ENCODE results near the gene C19orf73.

The C19orf73 gene

GRCh38 chr19:49118565-49119410 lies at the start of gene C19orf73:
Gene C19orf73 (minus strand): TSS chr19:49119143. CDS start chr19:49119022, 121 bp downstream.
- in situ Hi-C loops (cut with HindIII; ENCODE audit: low pct_ligation_motif_present, low pct_unique_long_range_greater_than_20kb, low sequenced_read_pairs): no loop called here
- DNase-seq: peak; percentile 89

- DNase-seq: no peak
- in situ Hi-C loops (cut with HindIII; ENCODE audit: low pct_ligation_motif_present, low pct_unique_long_range_greater_than_20kb, low sequenced_read_pairs): no loop called here
Measured at GRCh38 chr19:49168421-49168820, 49.5 kb upstream of the C19orf73 start.

DNA sequence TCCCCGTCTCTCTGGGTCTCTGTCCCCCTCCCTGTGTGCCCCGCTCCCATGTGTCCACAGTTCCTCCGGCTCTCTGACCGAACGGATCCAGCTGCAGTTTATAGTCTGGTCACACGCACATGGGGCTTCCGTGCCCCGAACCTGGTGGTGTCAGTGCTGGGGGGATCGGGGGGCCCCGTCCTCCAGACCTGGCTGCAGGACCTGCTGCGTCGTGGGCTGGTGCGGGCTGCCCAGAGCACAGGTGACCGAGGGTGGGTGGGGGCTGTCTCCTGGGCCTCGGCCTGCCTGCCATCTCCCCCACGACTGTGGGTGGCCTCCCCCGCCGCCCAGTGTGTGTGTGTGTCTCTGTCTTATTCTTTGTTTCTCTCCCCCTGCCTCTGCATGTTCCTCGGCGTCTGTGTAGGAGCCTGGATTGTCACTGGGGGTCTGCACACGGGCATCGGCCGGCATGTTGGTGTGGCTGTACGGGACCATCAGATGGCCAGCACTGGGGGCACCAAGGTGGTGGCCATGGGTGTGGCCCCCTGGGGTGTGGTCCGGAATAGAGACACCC lies 49.0 kb upstream of the C19orf73 start:
- no peak for DNase-seq
- in situ Hi-C loops (cut with HindIII; ENCODE audit: low pct_ligation_motif_present, low pct_unique_long_range_greater_than_20kb, low sequenced_read_pairs): no loop called here

DNA sequence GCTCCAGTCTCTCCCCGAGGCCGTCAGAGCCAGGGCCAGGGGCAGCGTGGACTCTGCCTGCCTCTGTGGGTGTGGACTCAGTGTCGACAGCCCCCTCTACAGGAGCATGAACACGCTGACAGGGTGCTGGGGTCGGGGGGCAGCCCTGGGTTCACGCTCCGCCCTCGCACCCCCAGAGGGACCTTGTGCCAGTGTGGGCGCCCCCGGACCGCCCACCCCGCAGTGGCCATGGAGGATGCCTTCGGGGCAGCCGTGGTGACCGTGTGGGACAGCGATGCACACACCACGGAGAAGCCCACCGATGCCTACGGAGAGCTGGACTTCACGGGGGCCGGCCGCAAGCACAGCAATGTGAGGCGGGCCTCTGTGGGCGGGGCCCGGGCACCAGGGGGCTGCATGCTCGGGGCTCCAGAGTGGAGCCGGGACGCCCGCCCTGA lies 46.9 kb upstream of the C19orf73 start:
- no peak for DNase-seq
- in situ Hi-C loops (cut with HindIII; ENCODE audit: low pct_ligation_motif_present, low pct_unique_long_range_greater_than_20kb, low sequenced_read_pairs): no loop called here

- no peak for DNase-seq
- in situ Hi-C loops (cut with HindIII; ENCODE audit: low pct_ligation_motif_present, low pct_unique_long_range_greater_than_20kb, low sequenced_read_pairs): no loop called here
Measured at GRCh38 chr19:49165111-49165750, 46.3 kb upstream of the C19orf73 start.

DNA sequence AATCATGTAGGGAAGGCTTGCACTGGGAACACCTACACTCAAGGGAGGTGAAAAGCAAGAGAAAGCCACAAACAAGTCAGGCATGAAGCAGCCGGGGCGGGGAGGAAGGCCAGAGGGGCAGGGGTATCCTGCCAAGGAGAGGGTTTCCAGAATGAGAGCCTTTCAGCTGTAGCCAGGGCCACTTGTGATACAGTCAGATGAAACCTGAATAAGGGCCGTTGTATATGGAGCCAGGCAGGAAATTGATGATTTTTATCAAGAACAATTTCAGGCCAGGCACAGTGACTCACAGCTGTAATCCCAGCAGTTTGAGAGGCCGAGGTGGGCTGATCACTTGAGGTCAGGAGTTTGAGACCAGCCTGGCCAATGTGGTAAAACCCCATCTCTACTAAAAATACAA lies 43.0 kb upstream of the C19orf73 start:
- in situ Hi-C loops (cut with HindIII; ENCODE audit: low pct_ligation_motif_present, low pct_unique_long_range_greater_than_20kb, low sequenced_read_pairs): no loop called here
- no peak for DNase-seq

DNA sequence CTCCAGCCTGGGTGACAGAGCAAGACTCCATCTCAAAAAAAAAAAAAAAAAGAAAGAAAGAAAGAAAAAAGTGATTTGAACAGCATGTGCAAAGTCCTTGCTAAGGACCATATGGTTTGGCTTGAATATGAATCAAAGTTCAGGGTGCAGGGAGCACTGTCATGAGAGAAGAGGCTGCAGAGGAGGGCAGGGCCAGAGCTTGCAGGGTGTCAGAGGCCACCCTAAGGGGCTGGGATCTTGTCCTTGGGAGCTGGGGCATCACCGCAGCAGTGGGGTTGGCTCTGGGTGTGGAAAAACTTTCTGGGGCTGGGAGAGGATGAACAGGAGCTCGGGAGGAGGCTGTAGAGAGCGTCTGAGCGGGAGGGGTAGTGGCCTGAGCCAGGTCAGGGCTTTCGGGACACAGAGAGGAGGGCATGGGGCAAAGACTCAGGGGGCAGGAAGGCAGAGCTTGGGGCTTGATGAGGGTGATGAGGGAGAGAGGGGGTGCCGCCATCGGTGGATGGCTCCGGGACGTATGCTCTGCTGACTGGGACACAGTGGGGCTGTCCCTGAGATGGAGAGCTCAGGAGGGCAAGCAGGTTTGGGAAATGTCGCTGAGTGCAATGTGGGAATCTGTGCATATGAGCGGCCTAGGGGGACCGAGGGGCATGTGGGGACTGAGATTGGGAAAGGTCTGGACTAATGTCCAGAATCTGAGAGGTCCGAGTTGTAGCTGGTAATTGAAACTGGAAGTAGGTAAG lies 41.7 kb upstream of the C19orf73 start:
- DNase-seq: no peak
- in situ Hi-C loops (cut with HindIII; ENCODE audit: low pct_ligation_motif_present, low pct_unique_long_range_greater_than_20kb, low sequenced_read_pairs): no loop called here

- in situ Hi-C loops (cut with HindIII; ENCODE audit: low pct_ligation_motif_present, low pct_unique_long_range_greater_than_20kb, low sequenced_read_pairs): no loop called here
- DNase-seq: peak; percentile 80
Measured at GRCh38 chr19:49157445-49158224, 38.7 kb upstream of the C19orf73 start, which contains the start of gene TRPM4. Gene TRPM4 (plus strand): TSS chr19:49157792. CDS start chr19:49157867, 75 bp downstream.

DNA sequence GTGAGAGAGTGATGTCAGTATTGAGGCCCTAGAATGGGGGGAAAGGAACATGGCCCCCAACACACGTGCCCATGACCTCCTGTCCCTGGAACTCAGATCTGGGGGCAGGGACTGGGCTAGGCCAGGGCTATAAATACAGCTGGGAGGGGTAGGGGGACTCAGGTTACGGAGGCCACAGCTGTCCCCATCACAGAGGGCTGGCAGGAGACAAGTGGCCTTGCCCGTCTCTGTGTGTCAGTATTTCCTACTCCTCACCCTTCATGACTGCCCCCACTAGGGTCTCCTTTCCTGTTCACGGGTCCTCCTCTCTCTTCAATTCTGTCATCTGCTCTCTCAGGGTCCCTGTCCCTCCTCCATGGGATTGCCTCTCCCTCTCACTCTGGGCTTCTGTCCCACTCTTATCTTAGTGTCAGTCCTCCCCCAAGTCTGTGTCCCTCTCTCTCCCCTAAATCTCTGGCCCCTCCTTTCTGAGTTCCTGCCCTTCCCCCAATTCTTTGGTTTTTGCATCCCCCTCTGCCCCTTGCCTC lies 36.9 kb upstream of the C19orf73 start:
- in situ Hi-C loops (cut with HindIII; ENCODE audit: low pct_ligation_motif_present, low pct_unique_long_range_greater_than_20kb, low sequenced_read_pairs): no loop called here
- no peak for DNase-seq

DNA sequence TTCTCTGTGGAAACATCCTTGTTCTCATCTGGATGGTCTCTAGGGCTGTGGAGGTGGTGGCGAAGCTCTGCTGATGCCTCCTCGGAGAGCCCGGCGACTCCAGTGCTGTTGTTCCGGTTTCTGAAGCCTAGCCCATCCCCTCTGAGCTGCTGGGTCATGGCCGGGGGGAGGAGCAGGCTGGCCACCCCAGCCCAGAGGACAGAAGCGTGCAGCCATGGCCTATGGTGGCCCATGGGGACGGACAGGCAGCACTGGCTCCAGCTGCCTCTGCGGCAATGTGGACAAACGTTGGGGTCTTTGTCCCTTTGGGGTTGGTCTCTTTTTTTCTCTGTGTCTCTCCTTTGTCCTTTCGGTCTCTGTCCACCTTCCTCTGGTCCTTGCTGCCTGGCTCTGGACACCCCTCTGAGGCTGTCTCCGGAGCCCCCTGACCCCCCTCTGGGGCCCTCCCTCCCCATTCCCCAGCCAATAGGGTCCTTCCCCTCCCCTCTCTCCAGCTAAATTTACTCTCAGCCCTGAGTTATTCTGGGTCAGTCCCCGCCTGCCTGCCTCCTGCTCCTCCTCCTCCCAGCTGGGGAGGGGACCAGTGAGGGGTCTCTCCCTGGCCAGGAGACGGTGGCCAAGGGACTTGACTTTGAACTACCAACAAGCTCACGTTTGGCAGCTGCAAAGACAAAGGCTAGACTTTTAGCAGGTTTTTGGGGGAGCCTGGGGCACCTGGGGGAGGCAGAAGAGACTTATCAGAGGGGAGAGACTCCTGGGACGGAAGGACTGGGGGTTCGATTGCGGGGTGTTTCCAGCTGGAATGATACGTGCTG lies 36.3 kb upstream of the C19orf73 start, which contains the start of gene HRC:
TSS of gene HRC (minus strand) at position 392 of the 815 bp plus-strand sequence. CDS start at position 233, 159 bp downstream.
- in situ Hi-C loops (cut with HindIII; ENCODE audit: low pct_ligation_motif_present, low pct_unique_long_range_greater_than_20kb, low sequenced_read_pairs): no loop called here
- no peak for DNase-seq

DNA sequence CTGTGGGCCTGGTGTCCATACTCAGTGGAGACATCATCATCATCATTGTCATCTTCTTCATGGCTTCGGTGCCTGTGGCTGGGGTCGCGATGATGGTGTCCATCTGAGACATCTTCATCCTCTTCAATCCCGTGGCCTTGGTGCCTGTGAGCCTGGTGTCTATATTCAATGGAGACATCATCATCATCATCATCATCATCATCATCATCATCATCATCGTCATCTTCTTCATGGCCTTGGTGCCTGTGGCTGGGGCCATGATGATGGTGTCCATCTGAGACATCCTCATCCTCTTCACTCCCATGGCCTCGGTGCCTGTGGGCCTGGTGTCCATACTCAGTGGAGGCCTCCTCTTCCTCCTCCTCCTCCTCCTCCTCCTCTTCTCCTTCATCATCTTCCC lies 35.3 kb upstream of the C19orf73 start:
- in situ Hi-C loops (cut with HindIII; ENCODE audit: low pct_ligation_motif_present, low pct_unique_long_range_greater_than_20kb, low sequenced_read_pairs): no loop called here
- DNase-seq: no peak

GRCh38 chr19:49153167-49153809 lies 34.3 kb upstream of the C19orf73 start:
- DNase-seq: no peak
- in situ Hi-C loops (cut with HindIII; ENCODE audit: low pct_ligation_motif_present, low pct_unique_long_range_greater_than_20kb, low sequenced_read_pairs): no loop called here

DNA sequence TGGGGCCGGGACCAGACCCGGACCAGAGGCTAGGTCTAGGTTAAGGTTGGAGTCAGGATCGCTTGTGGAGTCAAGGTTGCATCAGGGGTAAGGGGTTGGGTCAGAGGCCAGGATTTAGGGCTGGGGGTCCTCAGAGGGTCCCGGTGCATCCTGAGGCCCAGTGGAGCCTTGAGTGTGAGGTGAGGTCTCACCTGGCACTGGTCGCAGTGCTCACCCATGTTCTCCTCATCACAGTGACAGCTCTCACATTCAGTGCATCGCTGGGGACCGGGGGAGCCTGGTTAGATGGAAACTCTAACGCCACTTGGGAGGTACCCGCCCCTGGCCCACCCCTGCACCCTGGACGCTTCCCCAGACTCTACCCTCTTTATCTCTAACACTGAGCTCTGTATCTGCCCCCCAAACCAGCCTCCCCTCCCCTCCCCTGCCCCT lies 33.2 kb upstream of the C19orf73 start:
- no peak for DNase-seq
- in situ Hi-C loops (cut with HindIII; ENCODE audit: low pct_ligation_motif_present, low pct_unique_long_range_greater_than_20kb, low sequenced_read_pairs): no loop called here

GRCh38 chr19:49151267-49152118 lies 32.5 kb upstream of the C19orf73 start:
- peak; percentile 29 for DNase-seq
- in situ Hi-C loops (cut with HindIII; ENCODE audit: low pct_ligation_motif_present, low pct_unique_long_range_greater_than_20kb, low sequenced_read_pairs): no loop called here

DNA sequence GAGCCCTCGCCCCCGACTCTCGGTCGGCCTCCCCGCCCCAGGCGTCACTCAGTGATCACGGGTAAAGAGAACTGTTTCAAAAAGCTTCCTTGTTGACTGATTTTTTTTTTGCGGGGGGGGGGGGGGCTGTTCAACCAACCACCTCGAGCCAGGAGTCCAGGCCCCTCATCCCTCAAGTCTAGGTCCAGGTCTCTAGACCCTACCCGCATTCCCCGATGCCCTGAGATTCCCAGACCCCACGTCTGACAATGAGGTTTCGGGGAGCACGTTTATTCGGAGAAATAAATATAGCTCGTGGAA lies 32.0 kb upstream of the C19orf73 start:
- in situ Hi-C loops (cut with HindIII; ENCODE audit: low pct_ligation_motif_present, low pct_unique_long_range_greater_than_20kb, low sequenced_read_pairs): no loop called here
- no peak for DNase-seq

All from ACHN (cell line).